IMR-90 (cell line): ENCODE results near the gene GABBR2. TPM values are rescaled to one million over a fixed set of nuclear protein-coding genes. Genes with fewer than 3 reads are reported as not detected.

ENCODE experiments used
- ATAC-seq: fragments of 200-7000 bp; cut with Tn5 transposase; 2 replicates; pipeline ENCODE4 v1.9.1; 2020; ENCODE audit warnings: low read depth, mild to moderate bottlenecking, moderate library complexity
- BruUV-seq: library from RNA; stranded (reverse); fragments of 400-500 nt; replicated peaks from 2 replicates; lab custom pipeline; 2021; lab: Mats Ljungman, UMichigan
- CTCF ChIA-PET: fragments of 300-600 bp; formaldehyde crosslinking; extraction: SDS; loops from one replicate; lab custom pipeline; 2021; ENCODE audit warnings: antibody characterized with exemption; lab: Yijun Ruan, JAX
- POLR2A ChIA-PET: fragments of 300-600 bp; sonication (Branson Sonifier 250); formaldehyde crosslinking; loops from one replicate; lab custom pipeline; 2022; ENCODE audit warnings: antibody characterized with exemption; ENCODE audit not compliant: unreplicated experiment; lab: Charles Lee
- DNase-seq: peaks from one replicate; pipeline ENCODE4 v3.0.0; 2013
- H2AFZ ChIP-seq: replicated peaks from 2 replicates; pipeline ENCODE3; 2013; ENCODE audit warnings: low read length, mild to moderate bottlenecking; ENCODE audit not compliant: poor library complexity
- H2AK5ac ChIP-seq: 2 replicates; pipeline ENCODE4 v1.6.1; 2013; ENCODE audit warnings: low read depth, low read length, inconsistent platforms
- H2AK9ac ChIP-seq: replicated peaks from 2 replicates; pipeline ENCODE3; 2013; ENCODE audit warnings: mild to moderate bottlenecking, low read depth, low read length, moderate library complexity; ENCODE audit not compliant: poor library complexity
- H2BK120ac ChIP-seq: 2 replicates; pipeline ENCODE4 v1.6.1; 2013; ENCODE audit warnings: low read depth, low read length, inconsistent platforms
- H2BK15ac ChIP-seq: 3 replicates; pipeline ENCODE4 v1.6.1; 2013; ENCODE audit warnings: low read depth, low read length, inconsistent platforms
- H2BK20ac ChIP-seq: 2 replicates; pipeline ENCODE4 v1.6.1; 2013; ENCODE audit warnings: low read depth, mild to moderate bottlenecking, inconsistent platforms, low read length, moderate library complexity
- H2BK5ac ChIP-seq: 2 replicates; pipeline ENCODE4 v1.6.1; 2013; ENCODE audit warnings: mild to moderate bottlenecking, low read depth, low read length, inconsistent platforms; ENCODE audit not compliant: poor library complexity, severe bottlenecking
- H3K14ac ChIP-seq: replicated peaks from 2 replicates; pipeline ENCODE4 v1.6.1; 2013; ENCODE audit warnings: low read depth, low read length, inconsistent platforms
- H3K18ac ChIP-seq: 2 replicates; pipeline ENCODE4 v1.6.1; 2013; ENCODE audit warnings: low read depth, low read length, control low read depth
- H3K23ac ChIP-seq: 2 replicates; pipeline ENCODE4 v1.6.1; 2013; ENCODE audit warnings: low read depth, low read length, inconsistent platforms
- H3K27ac ChIP-seq: 2 replicates; pipeline ENCODE4 v1.5.1; 2013; ENCODE audit warnings: mild to moderate bottlenecking, control low read depth, low read length; ENCODE audit not compliant: insufficient read depth
- H3K27me3 ChIP-seq: 2 replicates; pipeline ENCODE4 v1.6.1; 2013; ENCODE audit warnings: low read length; ENCODE audit not compliant: control insufficient read depth, insufficient read depth
- H3K36me3 ChIP-seq: 2 replicates; pipeline ENCODE4 v1.6.1; 2013; ENCODE audit warnings: low read length, mixed read lengths; ENCODE audit not compliant: control insufficient read depth, insufficient read depth
- H3K4ac ChIP-seq: 2 replicates; pipeline ENCODE4 v1.6.1; 2013; ENCODE audit warnings: low read depth, low read length, inconsistent platforms
- H3K4me1 ChIP-seq: 2 replicates; pipeline ENCODE4 v1.6.1; 2013; ENCODE audit warnings: low read length, mixed read lengths; ENCODE audit not compliant: control insufficient read depth, insufficient read depth
- H3K4me2 ChIP-seq: 2 replicates; pipeline ENCODE4 v1.6.1; 2013; ENCODE audit warnings: low read depth, mild to moderate bottlenecking, control low read depth, low read length, moderate library complexity
- H3K4me3 ChIP-seq: 2 replicates; pipeline ENCODE4 v1.5.1; 2013; ENCODE audit warnings: low read depth, mild to moderate bottlenecking, control low read depth, low read length, moderate library complexity; ENCODE audit not compliant: insufficient read depth
- H3K56ac ChIP-seq: 2 replicates; pipeline ENCODE4 v1.6.1; 2013; ENCODE audit warnings: low read length, inconsistent platforms; ENCODE audit not compliant: insufficient read depth; ENCODE audit errors: extremely low read depth
- H3K79me1 ChIP-seq, 2 experiments: 2 replicates each; pipeline ENCODE4 v1.6.1; 2013; ENCODE audit warnings: low read length in 2 of 2, inconsistent platforms in 1 of 2, low read depth in 1 of 2
- H3K9ac ChIP-seq: 2 replicates; pipeline ENCODE4 v1.6.1; 2013; ENCODE audit warnings: low read depth, low read length, control low read depth
- H3K9me1 ChIP-seq: 2 replicates; pipeline ENCODE4 v1.6.1; 2013; ENCODE audit warnings: low read length, inconsistent platforms; ENCODE audit not compliant: insufficient read depth
- H3K9me3 ChIP-seq: 2 replicates; pipeline ENCODE4 v1.6.1; 2013; ENCODE audit warnings: low read length; ENCODE audit not compliant: control insufficient read depth, insufficient read depth
- H4K20me1 ChIP-seq: 2 replicates; pipeline ENCODE4 v1.6.1; 2013; ENCODE audit warnings: low read length, inconsistent platforms; ENCODE audit not compliant: insufficient read depth
- H4K5ac ChIP-seq: 2 replicates; pipeline ENCODE4 v1.6.1; 2013; ENCODE audit warnings: mild to moderate bottlenecking, low read depth, low read length, control low read depth
- H4K8ac ChIP-seq, 2 experiments: 2 replicates each; pipeline ENCODE4 v1.6.1; 2013; ENCODE audit warnings: low read depth in 2 of 2, low read length in 2 of 2, control low read depth in 1 of 2, inconsistent platforms in 1 of 2
- H4K91ac ChIP-seq: 2 replicates; pipeline ENCODE4 v1.6.1; 2013; ENCODE audit warnings: low read depth, low read length, inconsistent platforms; ENCODE audit not compliant: insufficient read depth
- BHLHE40 ChIP-seq: fragments of 150-350 bp; IDR thresholded peaks from 2 replicates; pipeline ENCODE4 v1.6.1; 2016; ENCODE audit warnings: mild to moderate bottlenecking, low read depth, low read length
- CEBPB ChIP-seq: IDR thresholded peaks from 2 replicates; pipeline ENCODE4 v1.6.1; 2012; ENCODE audit warnings: low read depth, low read length, improper control_type of control experiment
- CHD1 ChIP-seq: IDR thresholded peaks from 2 replicates; pipeline ENCODE4 v1.6.1; 2012; ENCODE audit warnings: low read depth, low read length, improper control_type of control experiment
- FOS ChIP-seq: fragments of 150-350 bp; IDR thresholded peaks from 2 replicates; pipeline ENCODE4 v1.6.1; 2016; ENCODE audit warnings: low read depth, low read length
- MAFK ChIP-seq: IDR thresholded peaks from 2 replicates; pipeline ENCODE4 v1.6.1; 2012; ENCODE audit warnings: low read depth, low read length, improper control_type of control experiment
- MAZ ChIP-seq: IDR thresholded peaks from 2 replicates; pipeline ENCODE4 v1.6.1; 2012; ENCODE audit warnings: low read depth, mild to moderate bottlenecking, low read length, improper control_type of control experiment, moderate library complexity, borderline replicate concordance
- MXI1 ChIP-seq: IDR thresholded peaks from 2 replicates; pipeline ENCODE4 v1.6.1; 2012; ENCODE audit warnings: low read depth, mild to moderate bottlenecking, low read length, moderate library complexity, borderline replicate concordance
- NFE2L2 ChIP-seq: fragments of 150-350 bp; IDR thresholded peaks from 2 replicates; pipeline ENCODE4 v1.6.1; 2016; ENCODE audit warnings: low read depth, mild to moderate bottlenecking, low read length
- POLR2A ChIP-seq: IDR thresholded peaks from 2 replicates; pipeline ENCODE4 v1.6.1; 2012; ENCODE audit warnings: mild to moderate bottlenecking, low read depth, low read length
- RAD21 ChIP-seq: IDR thresholded peaks from 2 replicates; pipeline ENCODE4 v1.6.1; 2012; ENCODE audit warnings: low read length, improper control_type of control experiment
- RCOR1 ChIP-seq: IDR thresholded peaks from 2 replicates; pipeline ENCODE4 v1.6.1; 2012; ENCODE audit warnings: mild to moderate bottlenecking, low read length, improper control_type of control experiment; ENCODE audit not compliant: insufficient replicate concordance
- RFX5 ChIP-seq: IDR thresholded peaks from 2 replicates; pipeline ENCODE4 v1.8.0; 2012; ENCODE audit warnings: low read depth, mild to moderate bottlenecking, low read length, moderate library complexity
- SMC3 ChIP-seq: fragments of 150-350 bp; IDR thresholded peaks from 2 replicates; pipeline ENCODE4 v1.6.1; 2016; ENCODE audit warnings: low read depth, mild to moderate bottlenecking, antibody characterized with exemption, low read length, moderate library complexity
- WGBS, 2 experiments: methylation state at CpG; one replicate each; pipeline versions ENCODE4 v1.1.5 to v1.1.7; 2013; ENCODE audit warnings: missing lambda C conversion rate in 2 of 2; ENCODE audit not compliant: insufficient read length in 1 of 2; ENCODE audit errors: extremely low coverage in 2 of 2; 5-methylcytosine and 5-hydroxymethylcytosine counted together
- dilution Hi-C: fragments of 300-500 bp; cut with HindIII; formaldehyde crosslinking; loops from one replicate; pipeline ENCODE4 v1.14.3; 2018; ENCODE audit warnings: low sequenced_read_pairs; ENCODE audit not compliant: unreplicated experiment
- in situ Hi-C: fragments of 300-500 bp; cut with MboI; formaldehyde crosslinking; loops from 3 replicates; pipeline ENCODE4 v1.14.3; 2019; ENCODE audit warnings: low sequenced_read_pairs, inconsistent platforms, mixed read lengths
- intact Hi-C: fragments of 100-400 bp; cut with micrococcal nuclease; formaldehyde crosslinking; loops from 2 replicates; pipeline ENCODE4 v1.10.0; 2022
- polyA plus RNA-seq, 3 experiments: library from polyadenylated mRNA; depleted of rRNA; stranded (reverse); fragments of >200 nt; gene quantifications; 2 replicates each; pipeline ENCODE4 v1.2.3, GENCODE V29; 2012; ENCODE audit warnings: low replicate concordance in 1 of 3
- total RNA-seq: library from RNA; depleted of rRNA; stranded (reverse); fragments of >200 nt; gene quantifications from 2 replicates; pipeline ENCODE4 v1.2.3, GENCODE V29; 2012
- TF ChIP-seq, protein P1 (sequence below): conservative IDR thresholded peaks from 2 replicates; pipeline ENCODE4 v1.5.1; 2012; ENCODE audit warnings: mild to moderate bottlenecking, low read depth, low read length, improper control_type of control experiment
- TF ChIP-seq, protein P2 (sequence below): fragments of 150-350 bp; IDR thresholded peaks from 2 replicates; pipeline ENCODE4 v1.6.1; 2016; ENCODE audit warnings: low read depth, mild to moderate bottlenecking, low read length, moderate library complexity, borderline replicate concordance
- TF ChIP-seq, protein P3 (sequence below): fragments of 150-350 bp; IDR thresholded peaks from 2 replicates; pipeline ENCODE4 v1.6.1; 2017; ENCODE audit warnings: mild to moderate bottlenecking, antibody characterized with exemption, low read length, low read depth

Gene GABBR2
- total and polyA plus RNA-seq, 2 of the 4 experiments (the other 2 are of a cell fraction), result 14.2 to 20.3 TPM

DNA sequence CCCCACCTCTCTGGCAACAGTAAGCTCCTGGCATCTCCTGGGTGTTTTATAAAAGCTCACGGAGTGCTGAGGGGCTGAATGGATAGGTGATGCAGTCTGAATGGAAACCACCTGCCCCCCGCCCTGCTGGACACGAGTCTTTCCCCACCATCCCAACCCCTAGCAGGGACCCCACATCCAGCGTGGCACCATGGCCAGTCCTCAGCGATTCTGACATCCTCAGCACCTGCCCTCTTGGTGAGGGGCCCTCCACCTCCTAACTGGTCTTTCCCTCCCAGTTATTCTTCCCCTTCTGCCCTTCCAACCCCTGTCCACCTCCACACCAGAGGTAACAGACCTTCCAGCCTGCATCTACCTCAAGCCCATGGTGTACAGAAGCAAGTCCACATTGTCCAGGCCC is 38.7 kb upstream of the GABBR2 start:
- ChIA-PET CTCF (no interaction called here), POLR2A (no interaction called here)
- no peak overlapping the region for H3K56ac ChIP-seq
- H2AK9ac ChIP-seq, result peak overlapping the region; percentile 12
- no peaks in the 10 kb centered on the region for H4K20me1 ChIP-seq
- peaks cover 8% of the 10 kb centered on the region for H3K4me1 ChIP-seq
- no peak overlapping the region for H4K91ac ChIP-seq
- H3K9me3 ChIP-seq, result no peaks in the 10 kb centered on the region
- TF ChIP-seq MXI1 (no peak), SMC3 (no peak), RFX5 (no peak), RAD21 (no peak), NFE2L2 (no peak), MAFK (no peak), BHLHE40 (no peak), RCOR1 (no peak), CEBPB (no peak), MAZ (no peak), CHD1 (no peak), FOS (no peak), POLR2A (no peak)
- TF ChIP-seq, protein P1, sequence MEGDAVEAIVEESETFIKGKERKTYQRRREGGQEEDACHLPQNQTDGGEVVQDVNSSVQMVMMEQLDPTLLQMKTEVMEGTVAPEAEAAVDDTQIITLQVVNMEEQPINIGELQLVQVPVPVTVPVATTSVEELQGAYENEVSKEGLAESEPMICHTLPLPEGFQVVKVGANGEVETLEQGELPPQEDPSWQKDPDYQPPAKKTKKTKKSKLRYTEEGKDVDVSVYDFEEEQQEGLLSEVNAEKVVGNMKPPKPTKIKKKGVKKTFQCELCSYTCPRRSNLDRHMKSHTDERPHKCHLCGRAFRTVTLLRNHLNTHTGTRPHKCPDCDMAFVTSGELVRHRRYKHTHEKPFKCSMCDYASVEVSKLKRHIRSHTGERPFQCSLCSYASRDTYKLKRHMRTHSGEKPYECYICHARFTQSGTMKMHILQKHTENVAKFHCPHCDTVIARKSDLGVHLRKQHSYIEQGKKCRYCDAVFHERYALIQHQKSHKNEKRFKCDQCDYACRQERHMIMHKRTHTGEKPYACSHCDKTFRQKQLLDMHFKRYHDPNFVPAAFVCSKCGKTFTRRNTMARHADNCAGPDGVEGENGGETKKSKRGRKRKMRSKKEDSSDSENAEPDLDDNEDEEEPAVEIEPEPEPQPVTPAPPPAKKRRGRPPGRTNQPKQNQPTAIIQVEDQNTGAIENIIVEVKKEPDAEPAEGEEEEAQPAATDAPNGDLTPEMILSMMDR, result no peak
- TF ChIP-seq, protein P2, sequence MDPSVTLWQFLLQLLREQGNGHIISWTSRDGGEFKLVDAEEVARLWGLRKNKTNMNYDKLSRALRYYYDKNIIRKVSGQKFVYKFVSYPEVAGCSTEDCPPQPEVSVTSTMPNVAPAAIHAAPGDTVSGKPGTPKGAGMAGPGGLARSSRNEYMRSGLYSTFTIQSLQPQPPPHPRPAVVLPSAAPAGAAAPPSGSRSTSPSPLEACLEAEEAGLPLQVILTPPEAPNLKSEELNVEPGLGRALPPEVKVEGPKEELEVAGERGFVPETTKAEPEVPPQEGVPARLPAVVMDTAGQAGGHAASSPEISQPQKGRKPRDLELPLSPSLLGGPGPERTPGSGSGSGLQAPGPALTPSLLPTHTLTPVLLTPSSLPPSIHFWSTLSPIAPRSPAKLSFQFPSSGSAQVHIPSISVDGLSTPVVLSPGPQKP, result no peak
- TF ChIP-seq, protein P3, sequence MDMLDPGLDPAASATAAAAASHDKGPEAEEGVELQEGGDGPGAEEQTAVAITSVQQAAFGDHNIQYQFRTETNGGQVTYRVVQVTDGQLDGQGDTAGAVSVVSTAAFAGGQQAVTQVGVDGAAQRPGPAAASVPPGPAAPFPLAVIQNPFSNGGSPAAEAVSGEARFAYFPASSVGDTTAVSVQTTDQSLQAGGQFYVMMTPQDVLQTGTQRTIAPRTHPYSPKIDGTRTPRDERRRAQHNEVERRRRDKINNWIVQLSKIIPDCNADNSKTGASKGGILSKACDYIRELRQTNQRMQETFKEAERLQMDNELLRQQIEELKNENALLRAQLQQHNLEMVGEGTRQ, result no peak
- H3K9me1 ChIP-seq, result peaks cover 24% of the 10 kb centered on the region
- 0 out of 2 replicates have a peak overlapping the region, but pooled peaks have one; percentile 34 for H3K14ac ChIP-seq
- BruUV-seq, result no TSS peak
- H2BK5ac ChIP-seq, result no peak overlapping the region
- H3K18ac ChIP-seq, result no peak overlapping the region
- in situ Hi-C loops (no loop called here), dilution Hi-C loops (no loop called here), intact Hi-C loops (no loop called here)
- H3K4ac ChIP-seq, result no peak overlapping the region
- no peak overlapping the region for H3K4me2 ChIP-seq
- H2BK20ac ChIP-seq, result no peak overlapping the region
- 91% methylated on average over 4 of the region's 5 CpGs; no CpG with 5 or more reads in 1 of the 2 experiments for WGBS, 2 experiments
- peaks cover 30% of the 10 kb centered on the region for H3K36me3 ChIP-seq
- no peak overlapping the region; the same call in 1 of the 2 replicates for H2AK5ac ChIP-seq
- H3K27ac ChIP-seq, result no peak overlapping the region
- no peak overlapping the region for H4K8ac ChIP-seq
- H2BK120ac ChIP-seq, result no peak overlapping the region
- no peak overlapping the region for H3K9ac ChIP-seq
- no peaks in the 10 kb centered on the region for H3K27me3 ChIP-seq
- H2AFZ ChIP-seq, result no peak overlapping the region
- no peak overlapping the region for H3K4me3 ChIP-seq
- H2BK15ac ChIP-seq, result no peak overlapping the region
- no peak overlapping the region for H3K23ac ChIP-seq
- no peak for ATAC-seq
- H4K5ac ChIP-seq, result no peak overlapping the region
- no peak for DNase-seq
- peaks cover 0 to 7% of the 10 kb centered on the region in 2 experiments; a peak in 1 of 4 replicates for H3K79me1 ChIP-seq
